ENCODE measurements around the gene EMP1.

The EMP1 gene, protein sequence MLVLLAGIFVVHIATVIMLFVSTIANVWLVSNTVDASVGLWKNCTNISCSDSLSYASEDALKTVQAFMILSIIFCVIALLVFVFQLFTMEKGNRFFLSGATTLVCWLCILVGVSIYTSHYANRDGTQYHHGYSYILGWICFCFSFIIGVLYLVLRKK

DNA sequence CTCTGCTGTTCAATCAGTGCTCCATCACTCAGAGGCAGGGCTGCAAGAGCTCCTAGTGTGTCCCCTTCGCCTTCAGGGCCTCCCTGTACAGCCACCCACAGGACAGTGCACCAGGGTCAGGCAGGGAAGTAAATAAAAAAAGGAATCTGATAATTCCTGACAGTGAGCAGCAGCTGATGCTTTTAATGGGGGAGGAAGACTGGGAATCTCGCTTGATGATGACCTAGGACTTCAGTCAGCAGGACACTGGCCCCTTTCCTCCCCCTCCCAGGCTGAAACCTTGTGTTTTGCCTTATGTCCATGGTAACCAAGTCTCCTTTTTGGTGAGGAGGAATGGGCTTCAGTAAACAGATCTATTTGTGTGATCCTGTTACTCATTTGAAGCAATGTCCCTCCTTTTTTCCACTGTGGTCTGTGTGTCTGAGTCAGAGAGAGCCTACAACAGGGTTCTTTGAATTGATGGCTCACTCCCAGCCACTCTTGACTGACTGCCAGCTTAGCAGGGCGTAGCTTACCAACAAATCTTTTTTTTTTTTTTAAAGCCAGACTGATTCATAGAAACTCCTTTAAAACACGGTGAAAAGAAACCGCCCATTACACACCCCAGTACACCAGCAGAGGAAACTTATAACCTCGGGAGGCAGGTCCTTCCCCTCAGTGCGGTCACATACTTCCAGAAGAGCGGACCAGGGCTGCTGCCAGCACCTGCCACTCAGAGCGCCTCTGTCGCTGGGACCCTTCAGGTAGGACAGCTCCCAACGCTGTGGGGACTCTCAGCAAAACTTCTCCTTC lies at the start of gene EMP1:
Gene EMP1 (plus strand): TSS at position 597 of the 792 bp plus-strand sequence. CDS start 14,785 bp downstream, outside the sequence.
- peak; percentile 44 for DNase-seq (ENCODE audit: low read depth)

- no peak for DNase-seq (ENCODE audit: low read depth)
Observed at GRCh38 chr12:13147688-13148484, 48.6 kb upstream of the EMP1 start.

DNA sequence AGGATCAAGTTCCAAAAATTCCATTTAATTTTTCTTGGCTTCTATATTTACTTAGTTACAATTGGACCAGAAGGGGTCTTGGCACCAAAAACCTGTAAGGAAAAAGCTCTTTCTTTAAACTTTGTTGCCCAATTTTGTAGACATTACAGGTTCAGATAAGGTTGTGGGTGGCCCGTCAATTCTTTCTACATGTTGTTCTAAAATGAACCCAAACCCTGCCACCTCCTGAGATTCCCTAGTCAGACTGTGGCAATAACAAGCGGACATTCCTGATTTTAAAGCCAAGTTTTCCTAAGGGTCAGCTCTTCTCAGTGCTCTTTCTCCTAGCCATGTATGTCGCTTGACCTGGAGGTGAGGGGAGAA lies 48.1 kb upstream of the EMP1 start:
- no peak for DNase-seq (ENCODE audit: low read depth)

DNA sequence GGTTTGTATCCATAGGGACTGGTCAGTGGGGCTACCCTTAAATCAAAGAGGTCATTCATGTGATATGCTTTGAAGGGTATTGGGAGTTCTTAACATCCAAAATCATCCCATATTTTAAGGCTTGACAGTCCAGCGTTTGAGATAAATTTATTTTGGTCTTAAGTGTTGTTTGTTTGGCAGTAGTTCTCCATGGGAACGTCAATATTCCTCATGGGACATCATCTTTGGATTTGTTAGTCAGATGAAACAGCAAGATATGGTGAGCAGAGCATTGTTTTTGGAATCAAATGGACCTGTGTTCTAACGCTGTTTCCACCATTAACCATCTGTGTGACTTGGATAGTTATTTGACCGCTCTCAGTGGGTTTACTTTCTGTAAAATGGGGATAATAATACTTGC lies 47.1 kb upstream of the EMP1 start:
- DNase-seq (ENCODE audit: low read depth), result no peak

DNA sequence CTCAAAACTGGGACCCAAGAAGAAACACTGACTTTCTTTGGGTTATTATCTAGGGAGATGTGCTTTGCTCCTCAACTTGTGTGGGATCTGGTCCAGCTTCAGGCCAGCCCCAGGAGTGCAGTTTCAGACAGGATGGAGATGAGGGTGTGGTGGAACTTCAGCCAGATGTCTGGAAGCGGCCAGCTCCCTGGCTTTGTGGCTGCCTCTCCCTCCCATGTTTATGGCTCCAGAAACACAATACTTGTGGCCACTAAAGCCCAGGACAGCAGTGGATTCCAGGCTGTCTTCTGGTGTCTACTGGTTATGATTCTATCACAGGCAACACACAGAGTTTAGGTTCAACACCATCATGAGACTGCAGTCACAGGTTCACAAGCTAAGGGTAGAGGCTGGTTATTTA lies 44.2 kb upstream of the EMP1 start:
- no peak for DNase-seq (ENCODE audit: low read depth)

DNA sequence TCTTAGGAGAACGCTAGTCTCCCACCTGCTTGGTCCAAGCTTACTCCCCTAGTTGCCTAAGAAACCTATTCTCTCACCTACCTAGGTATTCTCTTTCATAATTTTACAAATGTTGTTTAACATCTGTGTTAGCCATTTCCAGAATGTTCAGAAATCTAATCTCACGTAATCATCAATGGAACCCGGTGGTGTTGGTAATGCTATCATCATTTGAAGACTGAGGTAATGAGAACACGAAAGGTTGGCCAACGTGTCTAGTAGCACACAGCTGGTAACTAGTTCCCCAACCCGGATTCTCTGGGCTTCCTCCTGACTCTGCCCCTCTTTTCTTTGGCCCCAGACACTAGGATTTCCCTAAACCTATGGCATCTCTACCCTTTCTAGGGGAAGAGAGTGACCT lies 43.8 kb upstream of the EMP1 start:
- no peak for DNase-seq (ENCODE audit: low read depth)

DNA sequence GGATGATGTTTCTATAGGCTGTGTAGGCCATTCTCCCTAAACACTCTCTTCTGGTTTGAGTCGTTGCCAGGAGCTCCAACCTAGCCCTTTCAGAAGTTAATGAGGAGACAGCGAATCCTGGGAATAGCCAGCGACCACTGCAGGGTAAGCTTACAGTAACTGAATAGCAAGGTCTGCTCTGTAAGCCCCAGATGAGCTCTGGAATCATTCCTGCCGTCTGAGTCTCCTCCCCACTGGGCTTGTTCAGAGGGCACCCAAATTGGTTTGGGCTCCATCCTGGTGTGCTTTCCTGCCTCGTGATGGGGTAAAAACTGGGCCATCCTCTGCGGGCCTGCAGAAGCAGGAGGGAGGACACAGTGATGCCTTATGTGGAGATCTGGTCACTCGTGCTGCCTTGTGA lies 43.3 kb upstream of the EMP1 start:
- no peak for DNase-seq (ENCODE audit: low read depth)

DNA sequence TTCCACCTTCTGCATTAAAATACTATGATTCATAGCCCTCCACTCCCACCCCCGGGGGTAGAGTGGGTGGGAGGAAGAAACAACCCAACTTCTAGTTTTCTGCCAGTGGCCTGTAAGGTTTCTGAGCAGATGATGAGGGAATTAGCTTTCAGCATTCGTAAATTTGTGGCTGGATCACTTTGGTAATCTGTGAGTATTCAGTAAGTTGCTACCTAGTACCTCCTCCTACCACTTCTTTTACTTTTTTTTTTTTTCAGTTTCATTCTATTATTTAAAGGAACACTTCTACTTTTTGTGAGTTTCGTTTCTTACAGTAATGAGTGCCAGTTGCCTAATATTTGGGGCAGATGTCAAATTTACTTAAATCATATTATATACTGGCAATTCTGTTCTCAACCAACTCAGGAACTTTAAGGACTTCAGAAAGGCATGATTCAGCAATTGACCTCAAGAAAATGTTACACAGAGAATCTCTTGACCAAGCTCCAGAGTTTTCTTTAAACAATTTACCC lies 42.4 kb upstream of the EMP1 start:
- DNase-seq (ENCODE audit: low read depth), result no peak

DNA sequence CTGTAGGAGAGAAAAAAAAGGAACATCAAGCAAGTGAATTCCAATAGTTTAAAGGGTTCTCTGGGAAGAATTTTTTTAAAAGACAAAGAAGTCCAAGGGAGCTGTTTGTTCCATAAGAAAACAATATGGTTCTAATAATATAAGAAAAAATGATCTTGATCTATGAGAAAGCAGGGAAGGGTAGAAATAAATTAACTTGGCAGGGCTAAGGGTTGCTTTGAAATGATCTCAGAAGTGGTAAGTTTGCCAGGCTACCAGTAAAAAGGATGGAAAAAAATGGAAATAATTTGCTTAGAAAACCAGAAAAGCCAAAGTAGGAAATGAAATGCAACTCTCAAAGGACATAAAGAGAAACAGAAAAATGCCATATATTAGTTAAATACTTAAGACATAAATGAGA lies 41.7 kb upstream of the EMP1 start:
- DNase-seq (ENCODE audit: low read depth), result no peak

GRCh38 chr12:13156277-13156676 lies 40.2 kb upstream of the EMP1 start:
- DNase-seq (ENCODE audit: low read depth), result no peak

DNA sequence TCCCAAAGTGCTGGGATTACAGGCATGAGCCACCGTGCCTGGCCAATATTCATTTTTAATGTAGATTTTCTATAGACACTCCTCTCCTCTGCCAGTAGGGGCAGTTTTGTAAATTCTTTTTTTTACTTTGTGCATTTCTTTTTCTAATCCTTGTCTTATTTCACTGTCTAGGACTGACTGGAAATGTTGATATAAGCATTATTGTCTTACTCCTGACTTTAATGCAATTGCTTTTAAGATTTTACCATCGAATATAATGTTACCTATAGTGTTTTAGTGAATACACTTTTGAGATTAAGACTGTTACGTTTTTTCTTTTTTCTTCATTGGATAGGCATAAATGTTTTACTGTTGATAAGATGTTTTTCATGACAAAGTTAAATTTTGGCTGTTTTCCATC lies 35.4 kb upstream of the EMP1 start:
- no peak for DNase-seq (ENCODE audit: low read depth)

DNA sequence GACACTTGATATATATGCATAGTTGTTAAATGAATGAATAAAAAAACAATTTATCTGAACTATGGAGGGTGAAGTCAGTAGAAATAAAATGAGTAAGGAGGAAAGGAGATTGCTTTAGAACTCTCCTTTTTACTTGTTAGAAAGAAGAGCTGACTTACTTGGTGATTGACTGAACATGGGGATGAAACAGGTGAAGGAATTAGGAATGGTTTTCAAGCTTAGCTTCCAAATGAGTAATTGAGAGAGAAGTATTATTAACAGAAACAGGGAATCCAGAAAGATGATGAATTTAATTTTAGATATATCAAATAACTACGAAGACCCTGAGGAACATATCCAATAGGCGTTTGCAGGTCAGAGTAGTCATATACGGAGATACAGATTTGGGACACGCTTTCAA lies 33.6 kb upstream of the EMP1 start:
- DNase-seq (ENCODE audit: low read depth), result no peak

GRCh38 chr12:13163868-13164635 lies 32.5 kb upstream of the EMP1 start:
- no peak for DNase-seq (ENCODE audit: low read depth)

DNA sequence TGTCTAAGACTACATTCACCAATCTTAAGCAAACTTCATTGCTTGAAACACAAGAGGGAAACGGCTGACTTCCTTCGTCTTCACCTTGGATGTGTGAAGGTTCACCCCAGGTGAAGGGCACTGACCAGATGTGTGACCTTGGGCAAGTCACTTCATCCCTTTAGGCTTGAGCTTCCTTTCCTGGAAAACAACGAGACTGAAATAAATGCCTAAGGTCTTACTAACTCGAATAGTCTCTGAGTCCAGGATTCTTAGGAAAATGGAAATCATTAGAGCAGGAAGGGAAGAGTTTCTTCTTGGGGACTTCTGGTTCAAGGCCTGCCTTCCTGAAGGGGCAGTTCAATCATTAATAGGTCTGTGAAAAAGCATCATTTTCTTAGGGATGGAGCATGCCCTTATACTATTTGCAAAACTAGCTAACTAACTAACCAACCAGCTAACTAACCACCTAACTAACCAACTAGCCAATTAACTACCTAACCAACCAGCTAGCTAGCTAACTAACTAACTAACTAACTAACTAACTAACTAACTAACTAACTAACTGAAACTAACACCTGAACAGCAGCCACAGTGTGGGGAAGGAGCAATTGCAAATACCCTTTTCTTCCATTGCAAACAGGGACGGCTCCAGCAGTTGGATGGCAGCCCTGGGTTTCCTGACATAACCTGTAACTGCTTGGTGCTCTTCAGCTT lies 31.5 kb upstream of the EMP1 start:
- DNase-seq (ENCODE audit: low read depth), result no peak

- peak; percentile 56 for DNase-seq (ENCODE audit: low read depth)
Observed at GRCh38 chr12:13165617-13166041, 30.9 kb upstream of the EMP1 start.

DNA sequence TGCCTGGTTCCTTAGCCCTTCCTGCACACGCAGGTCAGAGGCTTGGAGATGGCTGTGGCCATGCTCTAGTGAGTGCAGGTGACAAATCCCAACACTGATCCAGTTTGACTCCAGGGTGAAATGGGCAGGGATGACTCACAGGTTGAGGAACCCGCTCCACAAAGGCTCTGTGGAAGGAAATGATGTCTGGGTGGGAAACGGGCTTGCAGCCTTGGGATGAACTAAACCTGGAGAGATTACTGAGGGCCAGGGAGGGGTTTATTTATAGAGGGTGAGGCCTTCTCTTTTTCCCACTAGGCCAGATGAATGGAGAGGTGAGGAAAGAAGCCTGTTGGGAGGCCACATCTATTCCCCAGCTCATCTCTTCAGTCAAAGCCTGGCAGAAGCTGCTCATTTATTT lies 29.3 kb upstream of the EMP1 start:
- no peak for DNase-seq (ENCODE audit: low read depth)

DNA sequence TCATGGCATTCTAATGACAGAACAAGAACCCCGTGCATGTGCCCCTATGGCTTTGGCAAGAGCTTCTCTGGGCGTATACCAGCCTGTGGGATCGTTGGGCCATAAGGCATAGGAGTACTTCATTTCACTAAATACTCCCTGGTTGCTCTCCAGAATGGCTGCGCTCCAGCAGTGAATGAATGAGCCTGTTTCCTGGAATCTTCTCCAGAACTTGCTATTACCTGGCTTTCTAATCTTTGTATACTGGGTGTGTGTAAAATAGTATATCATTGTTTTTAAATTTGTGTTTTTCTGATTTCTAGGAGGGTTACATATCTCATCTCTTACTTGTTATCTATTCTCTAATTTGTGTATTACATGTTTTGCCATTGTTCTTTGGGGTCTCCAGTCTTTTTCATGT lies 28.6 kb upstream of the EMP1 start:
- DNase-seq (ENCODE audit: low read depth), result no peak

DNA sequence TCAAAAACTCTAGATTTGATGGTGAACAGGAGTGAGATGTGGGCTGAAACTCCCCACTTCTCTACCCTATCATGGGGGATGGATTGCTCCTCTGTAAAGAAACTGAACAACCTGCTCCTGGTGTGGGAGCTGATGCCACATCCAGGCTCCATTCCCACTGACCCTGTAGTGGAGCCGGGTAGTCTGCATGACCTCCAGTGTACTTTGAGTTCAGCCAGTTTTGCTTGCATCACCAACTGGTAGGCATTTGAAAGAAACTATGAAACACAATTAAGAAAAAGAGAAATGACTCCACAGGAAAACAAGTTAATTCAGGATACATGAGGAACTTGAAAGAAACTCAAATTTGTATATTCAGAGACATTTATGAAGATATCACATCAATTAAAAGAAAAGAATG lies 27.3 kb upstream of the EMP1 start:
- DNase-seq (ENCODE audit: low read depth), result no peak

GRCh38 chr12:13170892-13171490 lies 25.5 kb upstream of the EMP1 start:
- no peak for DNase-seq (ENCODE audit: low read depth)

- DNase-seq (ENCODE audit: low read depth), result no peak
Observed at GRCh38 chr12:13171921-13172859, 24.3 kb upstream of the EMP1 start.
